DND-41 (cell line): ENCODE measurements around the gene SELP.

Experiments used
- CTCF ChIP-seq: IDR thresholded peaks from 2 replicates; pipeline ENCODE4 v1.5.1; 2012; ENCODE audit warnings: borderline replicate concordance, low read length, moderate library complexity, mild to moderate bottlenecking; ENCODE audit not compliant: poor library complexity, severe bottlenecking; ENCODE audit errors: extremely low read depth
- EZH2 ChIP-seq: IDR thresholded peaks from 3 replicates; pipeline ENCODE4 v1.6.1; 2012; ENCODE audit warnings: borderline replicate concordance, low read depth, mild to moderate bottlenecking, moderate library complexity, low read length, inconsistent platforms; ENCODE audit not compliant: severe bottlenecking

GRCh38 chr1:169588785-169589485 lies 41.0 kb downstream of the SELP start:
- TF ChIP-seq EZH2, result no peak
- TF ChIP-seq CTCF, result no peak
